Measurements from ENCODE around the gene GPR15LG.

Gene GPR15LG

DNA sequence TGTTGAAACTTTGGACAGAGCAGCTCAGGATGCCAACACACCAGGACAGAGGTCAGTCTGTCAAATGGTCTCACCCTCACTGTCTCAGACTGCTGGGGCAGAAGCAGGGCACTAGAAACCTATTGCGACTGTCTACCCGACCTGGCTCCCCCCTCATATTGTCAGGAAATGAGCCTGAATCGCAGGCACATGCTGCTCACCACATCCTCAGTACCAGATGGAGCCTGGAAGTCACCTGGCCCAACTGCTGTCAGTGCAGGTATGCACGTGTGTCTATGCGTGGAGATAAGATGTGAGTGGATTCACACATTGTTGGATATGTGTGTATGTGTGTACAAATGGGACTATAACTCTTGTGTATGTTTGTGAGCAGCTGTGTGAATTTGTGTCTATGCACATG lies 17.5 kb downstream of the GPR15LG start:
- TF ChIP-seq, protein P1, sequence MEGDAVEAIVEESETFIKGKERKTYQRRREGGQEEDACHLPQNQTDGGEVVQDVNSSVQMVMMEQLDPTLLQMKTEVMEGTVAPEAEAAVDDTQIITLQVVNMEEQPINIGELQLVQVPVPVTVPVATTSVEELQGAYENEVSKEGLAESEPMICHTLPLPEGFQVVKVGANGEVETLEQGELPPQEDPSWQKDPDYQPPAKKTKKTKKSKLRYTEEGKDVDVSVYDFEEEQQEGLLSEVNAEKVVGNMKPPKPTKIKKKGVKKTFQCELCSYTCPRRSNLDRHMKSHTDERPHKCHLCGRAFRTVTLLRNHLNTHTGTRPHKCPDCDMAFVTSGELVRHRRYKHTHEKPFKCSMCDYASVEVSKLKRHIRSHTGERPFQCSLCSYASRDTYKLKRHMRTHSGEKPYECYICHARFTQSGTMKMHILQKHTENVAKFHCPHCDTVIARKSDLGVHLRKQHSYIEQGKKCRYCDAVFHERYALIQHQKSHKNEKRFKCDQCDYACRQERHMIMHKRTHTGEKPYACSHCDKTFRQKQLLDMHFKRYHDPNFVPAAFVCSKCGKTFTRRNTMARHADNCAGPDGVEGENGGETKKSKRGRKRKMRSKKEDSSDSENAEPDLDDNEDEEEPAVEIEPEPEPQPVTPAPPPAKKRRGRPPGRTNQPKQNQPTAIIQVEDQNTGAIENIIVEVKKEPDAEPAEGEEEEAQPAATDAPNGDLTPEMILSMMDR (IDR thresholded peaks at IDR 0.05; ENCODE audit: insufficient read depth, low read depth, low read length, missing control alignments) = no peak
- no peak overlapping the region for H3K4me3 ChIP-seq (ENCODE audit: low read length)
- DNase-seq (ENCODE audit: low read depth) = no peak

DNA sequence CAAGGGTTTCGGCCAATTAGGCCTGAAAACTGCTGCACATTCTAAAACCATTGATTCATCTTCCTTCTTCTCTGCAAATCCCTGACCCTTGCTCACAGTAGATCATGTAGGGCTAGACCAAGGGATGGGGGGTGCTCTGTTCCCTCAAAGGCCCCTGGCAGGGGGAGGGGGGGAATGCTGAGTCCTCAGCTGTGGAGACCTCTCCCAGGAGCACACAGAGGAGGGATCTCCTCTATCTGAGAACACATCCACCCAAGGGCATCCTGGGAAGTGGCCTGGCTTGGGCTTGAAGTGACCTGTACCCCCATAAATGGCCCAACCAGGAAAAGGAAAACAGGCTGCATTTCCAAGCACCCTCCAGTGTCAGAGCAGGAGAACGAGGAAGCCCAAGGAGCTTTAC lies 19.7 kb downstream of the GPR15LG start:
- DNase-seq (ENCODE audit: low read depth) = no peak
- H3K4me3 ChIP-seq (ENCODE audit: low read length) = no peak overlapping the region
- TF ChIP-seq, protein P1 (IDR thresholded peaks at IDR 0.05; ENCODE audit: insufficient read depth, low read depth, low read length, missing control alignments) = no peak

DNA sequence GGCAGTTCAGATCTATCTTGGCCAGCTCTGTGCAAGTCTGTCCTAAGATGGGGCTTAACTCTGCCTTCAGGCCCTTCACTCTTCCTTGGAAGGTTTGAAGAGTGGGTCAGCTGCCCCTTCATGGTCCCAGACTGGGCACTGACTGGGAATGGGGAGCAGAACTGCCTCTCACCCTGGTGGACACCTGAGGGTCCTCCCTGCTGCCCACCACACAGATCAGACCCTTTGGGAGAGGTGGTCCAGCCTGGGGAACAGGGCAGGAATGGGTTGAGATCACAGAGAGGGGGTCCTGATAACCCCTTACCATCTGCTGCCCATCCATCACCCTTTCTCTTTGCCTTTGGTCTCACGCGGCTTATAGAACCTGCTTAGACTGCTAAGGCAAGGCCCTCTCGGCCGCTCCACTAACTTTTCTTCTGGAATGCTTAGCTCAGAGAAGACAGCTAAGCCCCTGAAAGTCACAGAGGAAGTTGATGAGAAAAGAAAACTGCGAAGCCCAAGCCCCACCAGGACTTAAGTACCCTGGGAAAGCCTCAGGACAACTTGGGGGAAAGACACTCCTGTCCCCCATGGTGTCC lies 20.3 kb downstream of the GPR15LG start:
- no peak for DNase-seq (ENCODE audit: low read depth)
- H3K4me3 ChIP-seq (ENCODE audit: low read length) = peak overlapping the region; percentile 62
- TF ChIP-seq, protein P1 (IDR thresholded peaks at IDR 0.05; ENCODE audit: insufficient read depth, low read depth, low read length, missing control alignments) = no peak

DNA sequence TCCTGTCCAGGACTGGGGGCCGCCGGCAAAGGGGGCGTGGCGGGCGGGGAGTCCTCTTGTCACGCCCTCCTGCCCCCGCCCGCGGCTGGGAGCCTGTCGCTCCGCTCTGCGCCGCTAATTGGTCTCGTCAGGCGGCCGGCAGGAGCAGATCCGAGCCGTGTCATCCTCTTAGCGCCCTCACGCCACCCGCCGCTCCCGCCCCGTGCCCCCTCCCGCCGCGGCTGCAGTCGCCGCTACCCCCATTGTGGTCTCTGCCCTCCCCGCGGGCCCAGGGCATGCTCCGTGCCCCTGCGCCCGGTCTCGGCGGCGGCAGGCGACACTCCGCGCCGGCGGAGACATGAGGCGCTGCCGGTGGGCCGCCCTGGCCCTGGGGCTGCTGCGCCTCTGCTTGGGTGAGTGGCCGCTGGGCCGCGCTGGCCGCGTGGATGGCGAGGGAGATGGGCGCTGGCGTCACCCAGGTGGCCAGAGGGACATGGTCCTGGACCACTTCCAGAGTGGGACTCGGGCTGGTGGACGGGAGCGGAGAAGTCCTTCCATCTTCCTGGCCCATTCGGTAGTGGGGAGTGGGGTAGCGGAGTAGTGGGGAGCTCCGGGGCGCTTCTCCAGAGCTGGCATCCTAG lies 20.9 kb downstream of the GPR15LG start, which contains the start of gene CDHR1:
Gene CDHR1, plus strand, starts transcription at position 114 of the 620 bp plus-strand sequence. Its CDS starts 224 bp downstream, at position 338.
- peak; percentile 63 for DNase-seq (ENCODE audit: low read depth)
- H3K4me3 ChIP-seq (ENCODE audit: low read length) = peak within 1 kb of the TSS; percentile 62
- TF ChIP-seq, protein P1 (IDR thresholded peaks at IDR 0.05; ENCODE audit: insufficient read depth, low read depth, low read length, missing control alignments) = no peak

DNA sequence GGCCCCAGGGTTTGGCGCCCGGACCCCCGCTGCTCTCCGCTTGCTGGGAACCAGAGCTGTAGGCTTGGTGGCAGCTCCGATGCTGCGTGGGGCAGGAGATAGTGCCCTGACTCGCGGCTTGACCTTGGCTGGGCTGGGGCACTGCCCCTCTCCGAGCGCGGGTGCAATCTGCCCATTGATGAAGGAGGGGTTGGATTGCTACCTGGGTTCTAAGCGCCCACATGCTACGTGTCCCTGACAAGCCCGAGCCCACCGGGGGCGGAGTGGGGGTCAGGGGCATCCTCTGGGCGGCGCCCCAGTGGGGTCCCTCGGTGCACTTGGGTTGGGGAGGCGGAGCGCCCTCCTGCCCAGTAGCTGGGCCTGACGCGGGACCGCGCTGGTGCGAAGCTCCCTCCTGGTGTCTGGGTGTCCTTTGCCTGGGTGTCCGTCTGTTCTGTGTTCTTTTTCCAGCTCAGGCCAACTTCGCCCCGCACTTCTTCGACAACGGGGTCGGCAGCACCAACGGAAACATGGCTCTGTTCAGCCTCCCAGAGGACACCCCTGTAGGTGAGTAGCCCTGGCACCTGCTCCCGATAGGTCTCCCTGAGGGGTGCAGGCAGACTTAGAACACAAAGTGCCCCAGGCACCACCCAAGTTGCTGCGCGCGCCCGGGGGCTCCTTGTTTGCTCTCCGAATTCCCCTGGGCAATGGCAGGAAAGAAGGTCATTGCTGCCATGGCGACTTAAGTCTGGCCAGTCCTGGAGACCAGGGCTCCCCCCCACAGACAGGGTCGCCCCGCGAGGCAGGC lies 21.6 kb downstream of the GPR15LG start:
- TF ChIP-seq, protein P1 (IDR thresholded peaks at IDR 0.05; ENCODE audit: insufficient read depth, low read depth, low read length, missing control alignments) = no peak
- no peak for DNase-seq (ENCODE audit: low read depth)
- H3K4me3 ChIP-seq (ENCODE audit: low read length) = peak overlapping the region; percentile 62

DNA sequence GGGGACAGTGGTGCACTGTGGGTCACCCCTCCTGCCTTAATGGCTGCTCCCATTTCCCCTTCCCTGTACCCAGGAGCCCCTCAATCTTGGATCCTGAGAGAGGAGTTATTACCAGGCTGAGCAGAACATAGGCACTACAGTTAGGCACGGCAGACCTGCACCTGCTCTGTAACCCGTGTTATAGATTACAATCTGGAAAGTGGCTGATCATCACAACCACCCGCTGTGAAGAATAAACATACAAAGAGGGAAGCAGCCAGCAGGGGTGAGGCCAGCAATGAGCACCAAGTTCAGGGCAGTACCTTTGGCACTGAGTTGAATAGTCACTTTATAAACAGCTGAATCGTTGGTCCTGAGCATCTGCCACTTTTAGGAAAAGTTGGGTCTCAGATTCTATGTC lies 22.5 kb downstream of the GPR15LG start:
- TF ChIP-seq, protein P1 (IDR thresholded peaks at IDR 0.05; ENCODE audit: insufficient read depth, low read depth, low read length, missing control alignments) = no peak
- no peak overlapping the region for H3K4me3 ChIP-seq (ENCODE audit: low read length)
- no peak for DNase-seq (ENCODE audit: low read depth)
